GM13976 (cell line): ENCODE results near the gene INO80.

Experiments
- DNase-seq: peaks from one replicate; pipeline ENCODE4 v3.0.0; 2012; ENCODE audit warnings: low spot score
- in situ Hi-C: fragments of 300-500 bp; cut with MboI; formaldehyde crosslinking; loops from one replicate; pipeline ENCODE4 v1.12.0; 2022; ENCODE audit warnings: low sequenced_read_pairs, mixed read lengths, inconsistent platforms; ENCODE audit not compliant: unreplicated experiment
- TF ChIP-seq, protein P1 (sequence below): IDR thresholded peaks from 2 replicates; pipeline ENCODE4 v1.5.1; 2012; ENCODE audit warnings: borderline replicate concordance, mild to moderate bottlenecking; ENCODE audit not compliant: insufficient read depth; ENCODE audit errors: extremely low read depth, missing control alignments, control extremely low read depth

The INO80 gene

DNA sequence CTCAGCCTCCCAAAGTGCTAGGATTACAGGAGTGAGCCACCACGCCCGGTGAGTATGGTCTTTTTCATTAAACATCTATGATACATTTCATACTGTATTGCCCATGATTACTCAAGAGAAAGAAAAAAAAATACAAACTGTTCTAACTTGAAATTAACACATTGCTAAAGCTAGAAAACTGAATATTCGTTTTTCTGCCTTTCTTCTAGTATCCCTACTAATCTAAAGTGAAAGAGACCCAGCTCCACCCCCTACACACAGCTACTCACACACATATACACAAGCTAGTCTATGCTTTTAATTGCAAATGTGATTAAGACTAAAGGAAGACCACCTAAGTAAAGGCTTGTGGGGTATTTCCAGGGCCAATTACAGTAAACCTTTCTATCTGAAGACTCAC is 43.1 kb downstream of the INO80 start:
- no peak for DNase-seq
- in situ Hi-C loops: no loop called here
- TF ChIP-seq, protein P1, sequence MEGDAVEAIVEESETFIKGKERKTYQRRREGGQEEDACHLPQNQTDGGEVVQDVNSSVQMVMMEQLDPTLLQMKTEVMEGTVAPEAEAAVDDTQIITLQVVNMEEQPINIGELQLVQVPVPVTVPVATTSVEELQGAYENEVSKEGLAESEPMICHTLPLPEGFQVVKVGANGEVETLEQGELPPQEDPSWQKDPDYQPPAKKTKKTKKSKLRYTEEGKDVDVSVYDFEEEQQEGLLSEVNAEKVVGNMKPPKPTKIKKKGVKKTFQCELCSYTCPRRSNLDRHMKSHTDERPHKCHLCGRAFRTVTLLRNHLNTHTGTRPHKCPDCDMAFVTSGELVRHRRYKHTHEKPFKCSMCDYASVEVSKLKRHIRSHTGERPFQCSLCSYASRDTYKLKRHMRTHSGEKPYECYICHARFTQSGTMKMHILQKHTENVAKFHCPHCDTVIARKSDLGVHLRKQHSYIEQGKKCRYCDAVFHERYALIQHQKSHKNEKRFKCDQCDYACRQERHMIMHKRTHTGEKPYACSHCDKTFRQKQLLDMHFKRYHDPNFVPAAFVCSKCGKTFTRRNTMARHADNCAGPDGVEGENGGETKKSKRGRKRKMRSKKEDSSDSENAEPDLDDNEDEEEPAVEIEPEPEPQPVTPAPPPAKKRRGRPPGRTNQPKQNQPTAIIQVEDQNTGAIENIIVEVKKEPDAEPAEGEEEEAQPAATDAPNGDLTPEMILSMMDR: no peak

DNA sequence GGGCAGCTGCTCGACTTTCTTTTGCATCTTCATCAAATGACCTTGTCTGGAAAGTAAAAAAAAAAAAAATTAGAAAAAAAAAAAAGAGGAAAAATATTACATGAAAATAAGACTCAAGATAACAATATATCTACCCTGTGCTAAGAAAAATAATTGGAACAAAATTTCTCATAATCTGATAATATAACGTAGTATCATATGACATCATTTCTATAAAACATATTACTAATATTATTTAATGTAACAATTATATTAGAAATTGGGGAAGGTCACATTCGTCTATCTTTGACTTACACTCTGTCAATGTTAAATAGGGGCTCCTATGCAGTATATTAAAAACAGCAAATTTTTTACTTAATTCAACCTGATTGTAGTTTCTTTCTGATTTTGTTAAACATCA is 44.1 kb downstream of the INO80 start:
- in situ Hi-C loops: no loop called here

DNA sequence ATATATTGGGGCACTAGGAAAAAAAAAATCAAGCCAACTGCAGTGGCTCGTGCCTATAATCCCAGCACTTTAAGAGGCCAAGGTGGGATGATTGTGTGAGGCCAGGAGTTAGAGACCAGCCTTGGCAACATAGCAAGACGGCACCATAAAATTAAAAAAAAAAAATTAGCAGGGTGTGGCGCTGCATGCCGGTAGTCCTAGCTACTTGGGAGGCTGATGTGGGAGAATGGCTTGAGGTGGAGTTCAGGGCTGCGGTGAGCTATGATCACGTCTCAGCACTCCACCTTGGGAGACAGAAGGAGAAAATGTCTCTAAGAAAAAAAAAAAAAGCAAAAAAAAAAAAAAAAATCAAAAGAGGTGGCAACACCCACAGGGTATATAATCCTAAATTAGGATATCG is 49.6 kb downstream of the INO80 start:
- no peak for DNase-seq
- in situ Hi-C loops: no loop called here
- TF ChIP-seq, protein P1: no peak

More for the DNA sequence above, 44.1 kb downstream of the INO80 start:
- TF ChIP-seq, protein P1: no peak
- DNase-seq: no peak

DNA sequence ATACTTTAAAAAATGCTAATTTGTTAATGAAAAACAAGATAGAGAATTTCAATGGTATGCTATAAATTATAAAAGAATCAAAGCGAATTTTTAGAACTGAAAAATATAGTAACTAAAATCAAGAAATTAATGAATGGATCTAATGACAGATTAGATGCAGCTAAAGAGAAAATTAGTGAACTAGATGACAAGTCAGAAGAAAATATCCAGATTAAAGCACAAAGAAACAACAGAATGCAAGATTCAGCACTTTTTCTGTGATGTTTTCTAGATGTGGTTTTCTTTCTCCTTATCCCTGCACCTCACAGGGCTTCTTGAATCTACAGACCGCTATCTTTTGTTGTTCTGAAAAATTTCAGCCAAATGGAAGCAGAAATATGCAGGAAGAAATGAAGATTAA is 54.4 kb downstream of the INO80 start:
- in situ Hi-C loops: no loop called here
- TF ChIP-seq, protein P1: no peak
- DNase-seq: no peak

DNA sequence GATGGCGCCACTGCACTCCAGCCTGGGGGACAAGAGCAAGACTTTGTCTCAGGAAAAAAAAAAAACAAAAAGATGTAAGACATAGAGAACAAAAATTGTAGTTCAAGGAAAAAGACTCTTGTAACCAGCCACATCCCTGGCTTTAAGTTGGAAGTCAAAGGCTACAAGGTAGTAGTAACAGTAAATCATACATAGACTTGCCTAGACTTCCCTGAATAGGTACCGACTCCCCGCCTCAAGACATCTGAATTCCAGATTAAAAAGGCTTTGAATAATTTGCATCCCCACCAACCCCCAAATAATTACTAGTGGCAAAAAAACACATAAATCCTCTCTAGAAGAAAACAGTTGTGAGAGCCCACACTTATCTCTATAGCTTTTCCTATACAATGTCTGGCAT is 55.6 kb downstream of the INO80 start:
- no peak for DNase-seq
- TF ChIP-seq, protein P1: no peak
- in situ Hi-C loops: no loop called here

DNA sequence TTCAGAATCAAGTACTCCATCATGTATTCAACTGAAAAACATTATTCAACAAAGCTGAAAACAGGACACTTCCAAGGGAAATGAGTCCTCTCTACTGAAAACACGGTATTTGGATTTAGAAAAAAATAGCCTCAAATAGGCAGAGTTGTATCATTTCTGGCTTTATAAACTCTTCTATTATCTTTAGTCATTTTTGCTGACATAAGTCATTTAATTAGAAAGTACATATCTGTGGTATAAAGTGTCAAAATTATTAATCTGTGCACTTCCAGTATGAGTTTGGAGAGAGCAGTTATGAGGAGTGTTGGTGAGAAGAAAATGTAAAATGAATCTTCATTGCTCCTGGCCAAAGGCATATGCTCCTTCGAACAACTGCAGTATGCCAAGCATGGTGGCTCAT is 59.3 kb downstream of the INO80 start:
- in situ Hi-C loops: no loop called here
- TF ChIP-seq, protein P1: no peak
- no peak for DNase-seq

DNA sequence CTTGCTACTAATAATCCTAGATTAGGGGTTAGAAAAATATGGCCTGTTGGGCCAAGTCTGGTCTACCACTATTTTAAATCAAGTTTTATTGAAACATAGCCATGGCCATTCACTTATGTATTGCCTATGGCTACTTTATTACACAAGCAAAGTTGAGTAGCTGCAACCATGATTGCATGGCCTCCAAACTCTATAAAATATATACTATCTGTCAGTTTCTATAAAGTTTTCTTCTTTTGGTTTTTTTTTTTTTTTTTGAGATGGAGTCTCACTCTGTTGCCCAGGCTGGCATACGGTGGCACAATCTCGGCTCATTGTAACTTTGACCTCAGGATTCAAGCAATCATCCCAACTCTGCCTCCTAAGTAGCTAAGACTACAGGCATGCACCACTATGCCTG is 60.4 kb downstream of the INO80 start:
- TF ChIP-seq, protein P1: no peak
- no peak for DNase-seq
- in situ Hi-C loops: no loop called here
